ENCODE data around the gene YIPF1.
"Not testable (repeated sequence)": the region's sequence is repeated elsewhere in the genome, so short reads cannot be mapped to it uniquely, and the experiment has no call there.

The YIPF1 gene

DNA sequence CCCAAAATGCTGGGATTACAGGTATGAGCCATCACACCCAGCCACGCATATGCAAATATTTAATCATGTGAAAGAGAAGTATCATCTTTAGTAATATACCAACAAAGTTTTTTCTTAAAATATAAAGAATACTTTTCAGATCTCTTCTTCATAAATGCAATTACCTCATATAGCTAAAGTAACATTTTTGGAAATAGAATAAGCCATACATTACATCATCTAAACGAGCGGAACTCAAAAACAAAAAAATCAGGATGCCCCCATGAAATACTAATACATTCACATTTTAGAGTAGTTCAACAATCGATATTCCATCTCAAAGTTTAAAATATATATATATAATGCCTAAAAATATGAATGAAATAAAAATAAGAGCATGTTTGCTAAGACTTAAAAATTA is 56.2 kb downstream of the YIPF1 start:
- TF ChIP-seq, protein P1, sequence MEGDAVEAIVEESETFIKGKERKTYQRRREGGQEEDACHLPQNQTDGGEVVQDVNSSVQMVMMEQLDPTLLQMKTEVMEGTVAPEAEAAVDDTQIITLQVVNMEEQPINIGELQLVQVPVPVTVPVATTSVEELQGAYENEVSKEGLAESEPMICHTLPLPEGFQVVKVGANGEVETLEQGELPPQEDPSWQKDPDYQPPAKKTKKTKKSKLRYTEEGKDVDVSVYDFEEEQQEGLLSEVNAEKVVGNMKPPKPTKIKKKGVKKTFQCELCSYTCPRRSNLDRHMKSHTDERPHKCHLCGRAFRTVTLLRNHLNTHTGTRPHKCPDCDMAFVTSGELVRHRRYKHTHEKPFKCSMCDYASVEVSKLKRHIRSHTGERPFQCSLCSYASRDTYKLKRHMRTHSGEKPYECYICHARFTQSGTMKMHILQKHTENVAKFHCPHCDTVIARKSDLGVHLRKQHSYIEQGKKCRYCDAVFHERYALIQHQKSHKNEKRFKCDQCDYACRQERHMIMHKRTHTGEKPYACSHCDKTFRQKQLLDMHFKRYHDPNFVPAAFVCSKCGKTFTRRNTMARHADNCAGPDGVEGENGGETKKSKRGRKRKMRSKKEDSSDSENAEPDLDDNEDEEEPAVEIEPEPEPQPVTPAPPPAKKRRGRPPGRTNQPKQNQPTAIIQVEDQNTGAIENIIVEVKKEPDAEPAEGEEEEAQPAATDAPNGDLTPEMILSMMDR (IDR thresholded peaks at IDR 0.05; ENCODE audit: control insufficient read depth, extremely low read depth, insufficient read depth), result no peak
- no peak overlapping the region for H3K4me3 ChIP-seq (ENCODE audit: low read depth, low read length)
- no peak for DNase-seq (ENCODE audit: low read depth)

DNA sequence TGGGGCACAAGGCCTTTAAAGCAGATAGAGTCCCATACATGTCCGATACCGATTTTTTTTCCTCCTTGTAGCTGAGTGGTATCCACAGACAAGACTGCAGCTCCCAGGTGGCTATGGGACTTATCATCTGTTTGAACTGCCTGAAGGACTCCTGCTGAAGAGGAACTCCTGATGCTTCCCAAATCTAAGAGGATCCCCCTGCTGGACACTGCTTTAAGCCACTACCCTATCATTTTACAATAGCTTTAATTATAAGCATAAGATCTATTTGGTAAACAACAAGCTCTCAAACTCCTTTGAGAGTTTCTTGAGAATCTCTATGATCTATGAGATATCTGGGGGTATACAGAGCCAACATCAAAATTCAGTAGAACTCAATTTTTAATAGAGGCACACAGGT is 63.2 kb downstream of the YIPF1 start:
- DNase-seq (ENCODE audit: low read depth), result no peak
- H3K4me3 ChIP-seq (ENCODE audit: low read depth, low read length), result no peak overlapping the region
- TF ChIP-seq, protein P1 (IDR thresholded peaks at IDR 0.05; ENCODE audit: control insufficient read depth, extremely low read depth, insufficient read depth), result peak; percentile 24

DNA sequence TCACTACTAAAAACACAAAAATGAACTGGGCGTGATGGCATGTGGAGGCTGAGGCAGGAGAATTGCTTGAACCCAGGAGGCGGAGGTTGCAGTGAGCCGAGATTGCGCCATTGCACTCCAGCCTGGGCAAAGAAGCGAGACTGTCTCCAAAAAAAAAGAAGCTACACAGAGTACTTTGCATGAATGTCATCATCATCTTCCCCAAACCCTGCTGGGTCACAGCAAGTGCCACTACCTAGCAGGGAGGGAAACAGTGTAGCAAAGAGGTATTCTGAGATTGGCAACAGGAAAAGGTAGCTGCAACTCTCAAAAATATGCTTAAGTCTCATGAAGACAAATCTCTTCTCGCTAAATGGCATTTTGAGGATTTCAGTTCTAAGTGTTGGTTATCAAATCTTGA is 64.3 kb downstream of the YIPF1 start:
- TF ChIP-seq, protein P1 (IDR thresholded peaks at IDR 0.05; ENCODE audit: control insufficient read depth, extremely low read depth, insufficient read depth), result no peak
- no peak overlapping the region for H3K4me3 ChIP-seq (ENCODE audit: low read depth, low read length)
- no peak for DNase-seq (ENCODE audit: low read depth)

DNA sequence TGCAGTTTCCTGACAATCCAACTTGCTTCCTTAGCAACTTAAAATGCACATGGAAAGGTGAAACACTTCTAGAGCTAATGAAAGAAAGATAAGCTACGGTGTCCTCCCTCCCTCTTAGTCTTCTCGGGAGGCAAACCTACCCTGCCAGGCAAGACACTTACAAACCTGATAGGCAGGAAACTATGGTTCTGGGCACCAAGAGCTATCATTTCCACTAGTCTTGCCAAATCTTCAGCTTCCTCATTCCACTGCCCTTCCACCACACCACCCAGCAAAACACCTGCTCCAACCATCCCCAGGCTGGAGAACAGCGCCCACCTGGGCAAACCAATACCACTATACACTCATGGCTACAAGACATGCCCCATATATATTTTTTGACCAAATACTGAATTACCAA is 66.7 kb downstream of the YIPF1 start:
- TF ChIP-seq, protein P1 (IDR thresholded peaks at IDR 0.05; ENCODE audit: control insufficient read depth, extremely low read depth, insufficient read depth), result no peak
- DNase-seq (ENCODE audit: low read depth), result peak; percentile 70
- H3K4me3 ChIP-seq (ENCODE audit: low read depth, low read length), result no peak overlapping the region

DNA sequence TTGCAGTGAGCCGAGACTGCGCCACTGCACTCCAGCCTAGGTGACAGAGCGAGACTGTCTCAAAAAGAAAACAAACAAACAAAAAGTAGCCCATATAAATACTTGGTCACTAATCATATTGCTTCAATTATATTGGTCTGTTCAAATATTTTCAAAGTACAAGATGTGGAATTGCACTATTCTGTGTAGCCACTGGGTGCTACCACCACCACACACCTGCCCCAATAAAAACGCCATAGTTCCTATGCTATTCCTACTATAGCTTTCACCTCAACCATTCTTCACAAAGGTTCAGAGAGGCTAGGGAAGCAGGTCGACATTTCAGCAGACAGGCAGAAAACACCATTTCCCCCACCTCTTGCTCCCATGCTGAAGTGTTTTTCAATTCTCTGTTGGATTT is 68.2 kb downstream of the YIPF1 start:
- no peak for DNase-seq (ENCODE audit: low read depth)
- TF ChIP-seq, protein P1 (IDR thresholded peaks at IDR 0.05; ENCODE audit: control insufficient read depth, extremely low read depth, insufficient read depth), result no peak
- H3K4me3 ChIP-seq (ENCODE audit: low read depth, low read length), result no peak overlapping the region

DNA sequence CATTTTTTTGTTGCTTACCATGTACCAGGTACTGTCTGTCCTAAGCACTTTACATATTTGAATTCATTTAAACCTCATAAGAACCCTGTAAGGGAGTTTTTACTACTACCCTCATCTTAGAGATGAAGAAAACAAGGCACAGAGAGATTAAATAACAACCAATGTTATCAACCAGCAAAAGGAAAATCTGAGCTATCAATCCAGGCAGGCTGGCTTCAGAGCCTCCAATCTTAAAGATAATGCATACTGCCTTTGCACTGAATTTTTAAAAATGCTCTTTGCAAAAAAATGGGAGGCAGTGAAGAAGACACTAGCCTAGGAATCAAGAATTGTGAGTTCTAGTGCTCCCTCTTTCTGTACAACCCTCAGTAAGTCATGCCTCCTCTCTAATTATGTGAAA is 70.2 kb downstream of the YIPF1 start:
- TF ChIP-seq, protein P1 (IDR thresholded peaks at IDR 0.05; ENCODE audit: control insufficient read depth, extremely low read depth, insufficient read depth), result no peak
- no peak overlapping the region for H3K4me3 ChIP-seq (ENCODE audit: low read depth, low read length)
- no peak for DNase-seq (ENCODE audit: low read depth)

DNA sequence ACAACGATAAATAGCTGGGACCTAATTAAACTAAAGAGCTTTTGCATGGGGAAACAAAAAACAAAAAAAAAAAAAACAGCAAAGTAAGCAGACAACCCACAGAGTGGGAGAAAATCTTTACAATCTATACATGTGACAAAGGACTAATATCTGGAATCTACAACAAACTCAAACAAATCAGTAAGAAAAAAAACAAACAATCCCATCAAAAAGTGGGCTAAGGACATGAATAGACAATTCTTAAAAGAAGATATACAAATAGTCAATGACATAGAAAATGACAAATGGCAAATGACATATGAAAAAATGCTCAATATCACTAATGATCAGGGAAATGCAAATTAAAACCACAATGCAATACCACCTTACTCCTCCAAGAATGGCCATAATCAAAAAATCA is 73.0 kb downstream of the YIPF1 start:
- DNase-seq (ENCODE audit: low read depth); H3K4me3 ChIP-seq (ENCODE audit: low read depth, low read length): not testable (repeated sequence)

DNA sequence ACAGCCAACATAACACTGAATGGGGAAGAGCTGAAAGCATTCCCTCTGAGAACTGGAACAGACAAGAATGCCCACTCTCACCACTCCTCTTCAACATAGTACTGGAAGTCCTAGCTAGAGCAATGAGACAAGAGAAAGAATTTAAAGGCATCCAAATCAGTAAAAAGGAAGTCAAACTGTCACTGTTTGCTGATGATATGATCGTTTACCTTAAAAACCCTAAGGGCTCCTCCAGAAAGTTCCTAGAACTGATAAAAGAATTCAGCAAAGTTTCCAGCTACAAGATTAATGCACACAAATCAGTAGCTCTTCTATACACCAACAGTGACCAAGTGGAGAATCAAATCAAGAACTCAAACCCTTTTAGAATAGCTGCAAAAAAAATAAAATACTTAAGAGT is 74.1 kb downstream of the YIPF1 start:
- not testable (repeated sequence) for DNase-seq (ENCODE audit: low read depth)

More for the DNA sequence above, 74.1 kb downstream of the YIPF1 start:
- H3K4me3 ChIP-seq (ENCODE audit: low read depth, low read length), result not testable (repeated sequence)
